Left renal pelvis (tissue), 4 donors: Measurements from ENCODE around the gene CUTA. TPM values are rescaled to one million over a fixed set of nuclear protein-coding genes. Genes with fewer than 3 reads are reported as not detected.

ENCODE experiments used
- DNase-seq, 4 donors: peaks; one replicate each; pipeline ENCODE4 v3.0.0-alpha.2; 2013; ENCODE audit warnings: low read depth in 4 of 4, low spot score in 3 of 4
- polyA plus RNA-seq, 4 donors: library from polyadenylated mRNA; unstranded; fragments of 120-200 nt; gene quantifications; one replicate each; pipeline ENCODE4 v1.2.1, GENCODE V29; 2013; ENCODE audit not compliant: insufficient read length in 4 of 4

The CUTA gene, protein sequence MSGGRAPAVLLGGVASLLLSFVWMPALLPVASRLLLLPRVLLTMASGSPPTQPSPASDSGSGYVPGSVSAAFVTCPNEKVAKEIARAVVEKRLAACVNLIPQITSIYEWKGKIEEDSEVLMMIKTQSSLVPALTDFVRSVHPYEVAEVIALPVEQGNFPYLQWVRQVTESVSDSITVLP
- 100 to 1,000 TPM; 150 to 250 (median 226) TPM for polyA plus RNA-seq

DNA sequence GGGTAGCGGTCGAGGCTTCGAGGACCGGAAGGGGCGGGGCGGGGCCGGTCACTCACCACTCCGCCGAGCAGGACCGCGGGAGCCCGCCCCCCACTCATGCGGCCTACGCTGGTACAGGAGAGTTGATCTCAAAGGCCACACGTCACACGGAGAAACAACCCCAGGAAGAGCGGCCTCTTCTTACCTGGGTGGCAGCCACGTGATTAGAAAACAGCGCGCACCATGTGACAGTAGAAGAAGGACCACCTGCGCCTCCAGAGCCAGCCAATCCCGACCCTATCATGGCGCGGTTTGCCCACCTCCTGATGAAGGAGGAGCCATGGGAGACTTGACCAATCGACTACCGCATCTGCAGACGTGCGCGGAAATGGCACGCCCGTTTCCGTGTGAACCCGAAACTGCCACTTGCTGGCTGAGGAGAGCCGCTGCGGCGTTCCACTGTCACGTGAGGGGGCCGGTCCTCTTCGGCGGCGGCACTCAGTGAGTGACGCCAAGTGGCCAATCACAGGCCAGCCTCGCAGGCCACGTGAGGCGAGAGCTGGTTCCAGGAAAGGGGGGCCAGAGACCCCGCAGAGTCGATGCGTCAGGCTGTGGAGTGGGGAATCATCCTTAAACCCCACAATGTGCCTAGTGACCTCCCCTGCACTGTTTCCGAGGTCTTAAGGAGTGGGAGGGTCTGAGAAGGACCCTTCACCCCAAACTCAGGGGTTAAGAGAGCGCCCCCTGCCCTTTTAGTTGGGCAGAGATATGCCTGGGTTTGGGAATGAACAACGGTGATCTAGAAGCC lies at the start of gene CUTA:
Gene CUTA, minus strand, starts transcription at position 205 of the 787 bp plus-strand sequence. Its CDS starts 107 bp downstream, at position 98.
- peak; percentile 98 to 99 (median 98) for DNase-seq

DNA sequence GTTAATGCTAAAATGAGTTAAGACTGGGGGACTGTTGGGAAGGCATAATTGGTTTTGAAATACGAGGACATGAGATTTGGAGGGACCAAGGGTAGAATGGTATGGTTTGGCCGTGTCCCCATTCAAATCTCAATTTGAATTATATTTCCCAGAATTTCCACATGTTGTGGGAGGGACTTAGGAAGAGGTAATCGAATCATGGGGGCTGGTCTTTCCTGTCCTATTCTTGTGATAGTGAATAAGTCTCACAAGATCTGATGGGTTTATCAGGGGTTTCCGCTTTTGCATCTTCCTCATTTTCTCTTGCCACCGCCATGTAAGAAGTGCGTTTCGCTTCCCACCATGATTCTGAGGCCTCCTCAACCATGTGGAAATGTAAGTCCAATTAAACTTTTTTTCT lies 49.2 kb upstream of the CUTA start:
- DNase-seq: no peak

- DNase-seq: no peak
These were observed 48.3 kb upstream of the CUTA start for GRCh38 chr6:33466075-33466735.

DNA sequence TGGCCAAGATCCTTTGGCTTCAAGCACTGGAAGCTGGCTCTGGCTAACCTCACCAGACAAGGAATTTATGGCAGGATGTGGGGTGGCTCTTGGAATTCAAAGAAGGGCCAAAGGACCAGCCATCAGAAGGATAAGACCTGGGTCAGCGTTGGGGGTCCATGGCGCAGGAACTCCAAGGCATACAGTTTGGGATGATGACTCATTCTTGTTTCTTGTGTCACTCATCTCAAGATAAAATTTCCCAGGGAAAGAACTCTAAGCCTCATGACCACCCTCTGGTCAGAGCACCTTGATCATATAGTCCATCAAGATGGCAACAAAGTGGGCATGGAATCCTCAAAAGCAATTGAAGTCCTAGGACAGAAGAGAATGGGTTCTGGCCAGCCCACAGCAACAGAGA lies 41.3 kb upstream of the CUTA start:
- no peak for DNase-seq

GRCh38 chr6:33458676-33459075 lies 40.8 kb upstream of the CUTA start:
- no peak for DNase-seq

DNA sequence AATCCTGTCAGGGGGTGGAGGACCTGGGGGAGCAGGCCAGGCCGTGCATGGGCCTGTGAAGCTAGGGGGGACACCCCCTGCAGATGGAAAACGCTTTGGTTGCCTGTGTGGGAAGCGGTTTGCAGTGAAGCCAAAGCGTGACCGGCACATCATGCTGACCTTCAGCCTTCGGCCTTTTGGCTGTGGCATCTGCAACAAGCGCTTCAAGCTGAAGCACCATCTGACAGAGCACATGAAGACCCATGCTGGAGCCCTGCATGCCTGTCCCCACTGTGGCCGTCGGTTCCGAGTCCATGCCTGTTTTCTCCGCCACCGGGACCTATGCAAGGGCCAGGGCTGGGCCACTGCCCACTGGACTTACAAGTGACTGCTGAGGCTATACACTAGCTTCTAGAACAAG lies 38.2 kb upstream of the CUTA start:
- no peak for DNase-seq

DNA sequence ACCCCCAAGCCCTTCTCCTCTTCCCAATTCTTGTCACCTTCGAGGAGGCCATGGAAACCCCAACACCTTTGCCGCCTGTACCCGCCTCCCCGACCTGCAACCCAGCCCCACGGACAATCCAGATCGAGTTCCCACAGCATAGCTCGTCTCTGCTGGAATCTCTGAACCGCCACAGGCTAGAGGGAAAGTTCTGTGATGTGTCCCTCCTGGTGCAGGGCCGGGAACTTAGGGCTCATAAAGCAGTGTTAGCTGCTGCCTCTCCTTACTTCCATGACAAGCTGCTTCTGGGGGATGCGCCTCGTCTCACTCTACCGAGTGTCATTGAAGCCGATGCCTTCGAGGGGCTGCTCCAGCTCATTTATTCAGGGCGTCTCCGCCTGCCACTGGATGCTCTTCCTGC lies 37.1 kb upstream of the CUTA start:
- no peak for DNase-seq

- DNase-seq: peak; percentile 87 to 90 (median 88)
These were observed 36.4 kb upstream of the CUTA start, which contains the start of gene ZBTB9 for GRCh38 chr6:33454009-33454946. Gene ZBTB9 (plus strand): TSS chr6:33454576. CDS start chr6:33455101, 525 bp downstream.

- DNase-seq: no peak
These were observed 35.6 kb upstream of the CUTA start for GRCh38 chr6:33453393-33454008.

- DNase-seq: no peak
These were observed 34.6 kb upstream of the CUTA start for GRCh38 chr6:33452496-33452895.

- no peak for DNase-seq
These were observed 33.7 kb upstream of the CUTA start for GRCh38 chr6:33451606-33452005.

DNA sequence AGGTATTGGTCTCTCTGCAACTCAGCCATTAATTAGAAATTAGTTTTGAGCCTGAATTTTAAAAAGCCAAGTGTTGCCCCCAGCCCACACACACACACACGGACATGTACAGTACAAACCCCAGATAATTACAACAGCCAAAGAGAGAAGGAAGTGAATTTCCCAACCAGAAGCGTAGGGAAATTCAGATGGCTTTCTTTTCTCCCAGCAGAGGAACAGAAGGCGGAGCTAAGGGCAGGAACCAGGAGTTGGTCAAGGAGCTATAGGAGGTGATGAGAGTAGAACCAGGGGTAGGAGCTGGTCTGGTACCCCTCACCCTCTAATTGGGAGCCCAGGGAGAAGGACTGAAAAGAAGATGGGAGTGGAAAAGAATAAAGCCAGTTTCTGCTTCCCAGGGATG lies 32.5 kb upstream of the CUTA start:
- DNase-seq: no peak

DNA sequence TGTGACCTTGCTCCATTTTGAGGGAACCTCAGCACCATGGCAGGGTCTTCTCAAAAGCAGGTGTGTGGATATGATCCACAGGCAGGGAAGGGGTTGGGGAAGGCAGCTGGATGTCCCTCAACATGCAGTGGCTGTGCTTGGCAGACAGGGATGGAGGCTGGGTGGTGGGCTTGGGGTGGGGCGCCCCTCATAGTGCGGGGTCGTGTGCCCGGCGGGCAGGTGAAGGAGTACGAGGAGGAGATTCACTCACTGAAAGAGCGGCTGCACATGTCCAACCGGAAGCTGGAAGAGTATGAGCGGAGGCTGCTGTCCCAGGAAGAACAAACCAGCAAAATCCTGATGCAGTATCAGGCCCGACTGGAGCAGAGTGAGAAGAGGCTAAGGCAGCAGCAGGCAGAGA lies 28.4 kb upstream of the CUTA start:
- no peak for DNase-seq

- no peak for DNase-seq
These were observed 27.3 kb upstream of the CUTA start for GRCh38 chr6:33445119-33445603.

GRCh38 chr6:33443619-33444504 lies 26.0 kb upstream of the CUTA start:
- DNase-seq: no peak

DNA sequence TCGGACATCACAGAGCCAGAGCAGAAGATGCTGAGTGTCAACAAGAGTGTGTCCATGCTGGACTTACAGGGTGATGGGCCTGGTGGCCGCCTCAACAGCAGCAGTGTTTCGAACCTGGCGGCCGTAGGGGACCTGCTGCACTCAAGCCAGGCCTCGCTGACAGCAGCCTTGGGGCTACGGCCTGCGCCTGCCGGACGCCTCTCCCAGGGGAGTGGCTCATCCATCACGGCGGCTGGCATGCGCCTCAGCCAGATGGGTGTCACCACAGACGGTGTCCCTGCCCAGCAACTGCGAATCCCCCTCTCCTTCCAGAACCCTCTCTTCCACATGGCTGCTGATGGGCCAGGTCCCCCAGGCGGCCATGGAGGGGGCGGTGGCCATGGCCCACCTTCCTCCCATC lies 25.1 kb upstream of the CUTA start:
- DNase-seq: no peak

- no peak for DNase-seq
These were observed 24.4 kb upstream of the CUTA start for GRCh38 chr6:33442283-33442682.

DNA sequence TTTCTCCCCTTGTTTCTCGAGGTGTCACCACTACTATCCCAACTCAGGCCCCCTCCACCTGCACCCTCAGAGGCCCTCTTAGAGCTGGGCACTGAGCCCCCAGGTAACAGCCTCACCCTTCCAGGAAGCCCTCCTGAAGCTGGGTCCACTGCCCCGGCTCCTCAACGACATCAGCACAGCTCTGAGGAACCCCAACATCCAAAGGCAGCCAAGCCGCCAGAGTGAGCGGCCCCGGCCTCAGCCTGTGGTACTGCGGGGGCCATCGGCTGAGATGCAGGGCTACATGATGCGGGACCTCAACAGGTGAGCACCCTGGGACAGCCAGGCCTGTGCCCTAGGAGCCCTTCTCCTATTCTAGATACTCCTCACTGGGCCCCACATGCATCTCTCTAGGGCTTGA lies 23.6 kb upstream of the CUTA start:
- DNase-seq: no peak
